NB4 (cell line): Measurements from ENCODE around the gene KIF1C.
A peak's percentile ranks its signal among the peaks of the same experiment; 100 is the strongest.

ENCODE experiments used
- DNase-seq: peaks from one replicate; pipeline ENCODE4 v3.0.0; 2010; ENCODE audit warnings: low read depth
- H3K4me3 ChIP-seq: one replicate; pipeline ENCODE4 v1.5.1; 2011; ENCODE audit warnings: mild to moderate bottlenecking, low read depth, low read length, moderate library complexity
- MYC ChIP-seq: IDR thresholded peaks from 2 replicates; pipeline ENCODE4 v1.6.1; 2011; ENCODE audit warnings: low read depth, low read length
- POLR2A ChIP-seq: IDR thresholded peaks from 2 replicates; pipeline ENCODE4 v1.6.1; 2011; ENCODE audit warnings: mild to moderate bottlenecking; ENCODE audit not compliant: insufficient read length; ENCODE audit errors: extremely low read depth
- TF ChIP-seq, protein P1 (sequence below): IDR thresholded peaks from one replicate; pipeline ENCODE4 v1.5.1; 2012; ENCODE audit warnings: low read depth, low read length
- TF ChIP-seq, protein P2 (sequence below): IDR thresholded peaks from 2 replicates; pipeline ENCODE4 v1.6.1; 2011; ENCODE audit warnings: low read depth, low read length

Gene KIF1C

DNA sequence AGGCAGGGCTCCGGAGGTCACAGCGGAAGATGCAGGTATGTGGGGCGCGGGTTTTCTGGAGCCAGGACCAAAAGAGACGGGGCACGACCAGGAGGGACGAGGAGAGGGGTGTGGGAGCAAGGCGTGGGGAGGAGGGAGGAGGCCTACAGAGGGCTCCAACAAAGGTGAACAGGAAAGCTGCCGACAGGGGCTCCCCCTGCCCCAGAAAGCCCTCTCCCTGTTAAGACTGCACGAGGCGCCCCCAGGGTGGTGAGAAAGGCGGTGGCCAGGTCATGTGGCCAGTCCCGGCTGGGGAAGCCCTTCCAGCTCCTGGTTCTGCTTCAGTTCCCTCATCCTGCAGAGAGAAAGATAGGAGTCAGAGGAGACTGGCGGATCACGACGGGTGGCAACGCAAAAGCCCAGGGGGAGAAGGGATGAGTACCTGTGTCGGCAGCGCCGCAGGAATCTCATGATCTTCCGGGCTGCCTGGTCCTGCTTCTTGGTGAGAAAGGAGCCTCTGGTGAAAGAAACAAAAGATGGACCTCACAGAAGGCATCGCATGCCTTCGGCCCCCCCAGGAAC is 29.2 kb upstream of the KIF1C start:
- peak overlapping the region; percentile 80 for H3K4me3 ChIP-seq
- TF ChIP-seq POLR2A (no peak), MYC (0 out of 2 replicates have a peak, but pooled peaks have one; percentile 17)
- TF ChIP-seq, protein P1, sequence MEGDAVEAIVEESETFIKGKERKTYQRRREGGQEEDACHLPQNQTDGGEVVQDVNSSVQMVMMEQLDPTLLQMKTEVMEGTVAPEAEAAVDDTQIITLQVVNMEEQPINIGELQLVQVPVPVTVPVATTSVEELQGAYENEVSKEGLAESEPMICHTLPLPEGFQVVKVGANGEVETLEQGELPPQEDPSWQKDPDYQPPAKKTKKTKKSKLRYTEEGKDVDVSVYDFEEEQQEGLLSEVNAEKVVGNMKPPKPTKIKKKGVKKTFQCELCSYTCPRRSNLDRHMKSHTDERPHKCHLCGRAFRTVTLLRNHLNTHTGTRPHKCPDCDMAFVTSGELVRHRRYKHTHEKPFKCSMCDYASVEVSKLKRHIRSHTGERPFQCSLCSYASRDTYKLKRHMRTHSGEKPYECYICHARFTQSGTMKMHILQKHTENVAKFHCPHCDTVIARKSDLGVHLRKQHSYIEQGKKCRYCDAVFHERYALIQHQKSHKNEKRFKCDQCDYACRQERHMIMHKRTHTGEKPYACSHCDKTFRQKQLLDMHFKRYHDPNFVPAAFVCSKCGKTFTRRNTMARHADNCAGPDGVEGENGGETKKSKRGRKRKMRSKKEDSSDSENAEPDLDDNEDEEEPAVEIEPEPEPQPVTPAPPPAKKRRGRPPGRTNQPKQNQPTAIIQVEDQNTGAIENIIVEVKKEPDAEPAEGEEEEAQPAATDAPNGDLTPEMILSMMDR: no peak
- TF ChIP-seq, protein P2, sequence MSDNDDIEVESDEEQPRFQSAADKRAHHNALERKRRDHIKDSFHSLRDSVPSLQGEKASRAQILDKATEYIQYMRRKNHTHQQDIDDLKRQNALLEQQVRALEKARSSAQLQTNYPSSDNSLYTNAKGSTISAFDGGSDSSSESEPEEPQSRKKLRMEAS: no peak
- DNase-seq: peak; percentile 40

DNA sequence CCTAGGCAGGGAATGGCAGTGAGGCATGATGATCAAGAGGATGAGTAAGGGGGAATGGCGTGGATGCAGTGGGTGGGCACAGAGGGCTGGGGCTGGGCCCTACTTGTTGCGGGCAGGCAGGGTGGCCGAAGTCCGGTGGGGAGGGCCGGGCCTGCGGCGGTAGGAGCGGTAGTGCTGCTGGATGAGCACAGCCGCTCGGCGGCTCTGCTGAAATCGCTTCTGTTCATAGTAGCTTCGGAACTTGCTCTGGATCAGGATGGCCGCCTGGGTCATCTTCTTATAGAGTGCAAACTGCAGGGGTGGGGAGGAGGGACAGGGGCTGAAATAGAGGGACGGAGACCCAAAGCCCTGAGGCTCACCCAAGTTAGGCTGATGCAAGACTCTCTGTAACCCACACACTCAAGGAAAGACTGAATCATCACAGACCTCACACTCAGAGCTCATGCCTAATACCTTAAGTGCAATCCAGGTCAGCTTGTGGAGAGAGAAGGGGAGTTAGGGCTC is 28.7 kb upstream of the KIF1C start:
- peak; percentile 88 for DNase-seq
- H3K4me3 ChIP-seq: peak overlapping the region; percentile 80
- TF ChIP-seq, protein P1: no peak
- TF ChIP-seq, protein P2: peak; percentile 25; the same call in 1 of the 2 replicates
- TF ChIP-seq MYC (peak; percentile 44), POLR2A (peak; percentile 44)

DNA sequence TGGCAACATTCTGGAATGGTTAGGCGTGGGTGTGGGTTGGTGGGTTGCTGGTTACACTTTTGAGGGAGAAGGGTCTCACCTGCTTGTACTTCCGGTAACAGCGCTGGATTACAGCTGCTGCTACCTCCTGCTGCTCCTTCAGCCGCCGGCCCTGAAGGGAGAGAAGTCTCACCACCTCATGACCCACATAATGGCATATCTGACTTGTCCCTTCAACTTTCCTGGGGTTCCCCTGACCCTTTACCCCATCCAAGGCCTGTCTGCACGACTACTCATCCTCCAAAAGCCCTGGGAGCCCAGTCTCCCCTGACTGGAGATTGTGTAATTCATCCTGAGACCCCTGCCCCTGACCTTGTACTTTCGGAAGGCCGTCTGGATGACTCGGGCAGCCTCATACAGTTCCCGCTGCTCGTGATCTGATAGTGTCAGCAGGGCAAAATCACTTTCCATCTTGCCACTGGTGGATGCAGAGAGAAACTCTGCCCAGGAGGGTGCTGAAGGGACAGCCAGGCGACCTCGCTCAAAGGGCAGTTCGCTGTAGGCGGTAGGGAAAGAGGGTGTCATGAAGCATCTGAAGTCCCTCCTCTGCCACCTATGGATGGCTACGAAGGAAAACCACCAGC is 28.1 kb upstream of the KIF1C start:
- TF ChIP-seq POLR2A (no peak), MYC (no peak)
- TF ChIP-seq, protein P2: no peak
- TF ChIP-seq, protein P1: no peak
- peak overlapping the region; percentile 80 for H3K4me3 ChIP-seq
- peak; percentile 33 for DNase-seq

DNA sequence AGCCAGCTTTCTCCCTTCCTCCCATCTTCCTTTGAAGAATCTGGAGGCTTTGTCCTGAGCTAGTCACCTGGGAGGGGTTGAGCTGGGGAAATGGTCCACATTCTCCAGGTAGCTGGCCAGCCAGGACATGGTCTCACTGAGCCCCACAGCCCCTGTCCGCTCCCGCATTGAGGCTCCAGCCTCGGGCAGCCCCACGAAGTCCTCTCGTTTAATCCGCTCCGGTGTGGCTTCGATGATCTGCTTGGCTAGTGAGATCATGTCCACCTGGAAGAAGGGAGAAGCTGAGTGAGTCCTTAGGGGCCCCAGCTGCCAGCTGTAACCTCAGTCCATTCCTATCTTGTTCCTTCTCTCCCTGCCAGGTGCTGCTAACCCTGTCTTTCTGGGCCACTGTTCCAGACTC is 27.5 kb upstream of the KIF1C start:
- DNase-seq: no peak
- H3K4me3 ChIP-seq: no peak overlapping the region
- no peak for TF ChIP-seq POLR2A
- TF ChIP-seq, protein P2: no peak
- TF ChIP-seq MYC: no peak
- TF ChIP-seq, protein P1: no peak

DNA sequence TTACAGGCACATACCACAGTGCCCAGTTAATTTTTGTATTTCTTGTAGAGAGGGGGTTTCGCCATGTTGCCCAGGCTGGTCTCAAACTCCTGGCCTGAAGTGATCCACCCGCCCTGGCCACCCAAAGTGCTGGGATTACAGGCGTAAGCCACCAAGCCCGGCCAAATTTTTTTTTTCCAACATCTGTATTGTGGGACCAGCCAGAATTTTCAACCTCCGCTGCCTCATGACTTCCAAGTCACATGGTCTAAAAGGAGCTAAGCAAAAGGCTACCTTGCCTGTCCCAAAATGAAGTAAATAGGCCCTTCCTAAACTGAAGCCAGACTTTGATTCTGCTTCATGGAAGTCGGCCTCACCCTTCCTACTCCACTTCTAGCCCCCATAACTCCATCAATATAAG is 25.9 kb upstream of the KIF1C start:
- TF ChIP-seq POLR2A (no peak), MYC (no peak)
- TF ChIP-seq, protein P1: no peak
- TF ChIP-seq, protein P2: no peak
- H3K4me3 ChIP-seq: no peak overlapping the region
- DNase-seq: no peak
